KOPT-K1 (cell line): ENCODE data around the gene HOPX.
"Not testable (repeated sequence)": the region's sequence is repeated elsewhere in the genome, so short reads cannot be mapped to it uniquely, and the experiment has no call there.

Experiments used
- H3K27ac ChIP-seq: fragments of 200-600 bp; sonication (generic); 2 replicates; pipeline ENCODE4 v1.5.1; 2016; ENCODE audit warnings: antibody characterized with exemption, mild to moderate bottlenecking, low read depth, low read length; ENCODE audit not compliant: poor library complexity, severe bottlenecking
- H3K36me3 ChIP-seq: fragments of 200-600 bp; sonication (generic); 2 replicates; pipeline ENCODE4 v1.5.1; 2017; ENCODE audit warnings: antibody characterized with exemption, mild to moderate bottlenecking, low read length, moderate library complexity; ENCODE audit not compliant: insufficient read depth
- H3K9me3 ChIP-seq: fragments of 200-600 bp; sonication (generic); 2 replicates; pipeline ENCODE4 v1.5.1; 2017; ENCODE audit warnings: antibody characterized with exemption, low read length, mild to moderate bottlenecking; ENCODE audit not compliant: insufficient read depth, poor library complexity, severe bottlenecking

The HOPX gene

DNA sequence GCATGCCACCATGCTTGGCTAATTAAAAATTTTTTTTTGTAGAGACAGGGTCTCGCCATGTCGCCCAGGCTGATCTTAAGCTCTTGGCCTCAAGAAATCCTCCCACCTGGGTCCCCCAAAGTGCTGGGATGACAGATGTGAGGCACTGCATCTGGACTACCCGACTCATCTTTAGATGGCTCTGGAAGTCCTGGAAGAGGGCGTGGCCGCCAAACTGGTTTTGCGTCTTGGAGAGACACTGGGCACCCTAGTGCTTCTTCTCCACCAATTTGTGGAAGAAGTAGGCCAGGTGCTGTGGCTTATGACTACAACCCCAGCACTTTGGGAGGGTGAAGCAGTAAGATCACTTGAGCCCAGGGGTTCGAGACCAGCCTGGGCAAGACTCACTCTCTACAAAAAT is 47.6 kb downstream of the HOPX start:
- Histone ChIP-seq H3K9me3 (no peaks in the 10 kb centered on the region), H3K36me3 (no peaks in the 10 kb centered on the region), H3K27ac (no peak overlapping the region)

DNA sequence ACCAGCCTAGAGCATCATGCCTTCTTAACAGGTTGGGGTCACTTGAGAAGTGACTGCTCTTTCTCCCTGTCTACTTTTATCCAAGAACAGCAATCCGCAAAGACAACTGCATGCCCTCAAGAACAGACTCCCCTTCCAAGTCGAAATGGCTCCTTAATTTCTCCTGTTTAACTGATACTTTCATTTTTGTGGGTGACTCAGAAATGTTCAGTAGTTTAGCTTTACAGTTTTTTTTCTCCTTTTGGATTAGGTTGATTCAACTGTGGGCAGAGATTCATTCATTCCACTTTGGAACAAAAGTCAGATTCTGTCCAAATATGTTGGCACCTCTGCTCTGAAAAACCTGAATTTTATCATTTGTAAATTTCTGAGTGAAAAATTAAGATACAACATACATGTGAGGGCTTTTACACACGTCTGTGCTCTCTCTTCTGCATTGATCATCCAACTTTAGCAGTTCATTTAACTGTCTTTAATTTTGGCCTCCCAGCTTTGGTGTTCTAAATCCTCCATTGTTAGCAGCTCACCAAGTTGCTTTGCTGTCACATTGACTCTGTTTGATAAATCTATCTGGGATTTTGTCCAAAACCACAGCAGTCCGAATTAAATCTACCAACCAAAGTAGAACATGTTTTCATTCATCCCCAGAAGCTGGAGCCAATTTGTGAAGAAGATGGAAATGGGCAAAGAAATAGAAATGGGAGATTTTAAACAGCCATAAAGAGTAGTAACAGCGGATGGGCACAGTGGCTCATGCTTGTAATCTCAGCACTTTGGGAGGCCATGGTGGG is 50.0 kb downstream of the HOPX start:
- H3K9me3 ChIP-seq = peaks cover 14% of the 10 kb centered on the region
- H3K36me3 ChIP-seq = no peaks in the 10 kb centered on the region
- H3K27ac ChIP-seq = no peak overlapping the region

DNA sequence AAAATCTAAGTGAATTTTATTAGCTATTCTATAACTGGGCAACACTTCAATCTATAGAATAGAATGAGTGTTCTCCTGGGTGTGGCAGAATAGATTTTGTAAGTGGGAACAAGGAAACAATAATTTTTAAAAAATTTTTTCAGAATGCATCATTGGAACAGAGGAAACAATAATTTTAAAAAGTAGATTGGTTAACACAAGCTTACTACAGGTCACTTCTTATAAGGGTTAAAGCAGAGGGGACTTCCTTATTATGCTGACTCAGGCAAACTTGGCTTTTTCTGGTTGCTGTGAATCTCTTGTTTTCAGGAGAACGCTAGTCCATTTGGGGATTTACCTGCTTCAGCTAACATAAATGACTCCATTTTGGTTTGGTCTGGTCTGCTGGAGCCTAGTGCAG is 52.5 kb downstream of the HOPX start:
- no peak overlapping the region for H3K27ac ChIP-seq
- no peaks in the 10 kb centered on the region for H3K36me3 ChIP-seq
- H3K9me3 ChIP-seq = peaks cover 38% of the 10 kb centered on the region

DNA sequence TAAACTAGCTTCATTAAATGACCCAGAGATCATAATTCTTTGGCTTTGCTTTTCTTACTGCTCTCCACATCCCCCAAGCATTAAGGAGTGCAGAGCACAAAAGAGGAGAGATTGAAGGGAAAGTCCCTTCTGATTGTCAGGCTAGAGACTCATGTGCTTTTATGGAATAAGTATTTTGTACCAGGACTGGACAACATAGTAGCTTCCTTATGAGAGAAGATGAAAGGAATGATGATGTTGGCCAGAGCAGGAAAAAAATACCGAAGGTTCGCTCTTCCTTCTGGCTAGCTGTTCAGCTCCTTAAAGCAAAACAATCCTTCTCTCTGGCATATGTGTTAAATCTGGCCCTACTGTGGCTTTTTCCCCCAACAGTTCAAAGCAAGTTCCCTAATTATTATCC is 53.1 kb downstream of the HOPX start:
- H3K36me3 ChIP-seq = no peaks in the 10 kb centered on the region
- no peak overlapping the region for H3K27ac ChIP-seq
- H3K9me3 ChIP-seq = peaks cover 43% of the 10 kb centered on the region

DNA sequence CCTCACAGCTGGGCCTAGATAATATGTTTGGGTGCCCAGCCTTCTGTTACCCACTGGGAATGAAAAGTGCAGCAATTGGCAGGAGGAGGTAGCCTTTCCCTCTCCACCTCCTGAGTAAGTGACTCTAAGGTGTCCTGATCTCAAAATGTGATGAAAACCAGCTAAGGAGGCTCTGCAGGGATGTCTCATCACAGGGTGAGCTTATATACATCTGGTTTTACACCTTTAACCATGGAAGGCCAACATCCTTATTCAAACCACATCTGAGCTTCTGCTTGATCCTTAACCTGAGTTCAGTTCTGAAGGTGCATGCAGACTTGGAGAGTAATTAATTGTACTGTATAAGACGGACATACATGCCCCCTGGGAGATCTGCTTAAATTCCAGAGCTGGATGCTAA is 53.7 kb downstream of the HOPX start:
- no peak overlapping the region for H3K27ac ChIP-seq
- H3K36me3 ChIP-seq = no peaks in the 10 kb centered on the region
- peaks cover 43% of the 10 kb centered on the region for H3K9me3 ChIP-seq

DNA sequence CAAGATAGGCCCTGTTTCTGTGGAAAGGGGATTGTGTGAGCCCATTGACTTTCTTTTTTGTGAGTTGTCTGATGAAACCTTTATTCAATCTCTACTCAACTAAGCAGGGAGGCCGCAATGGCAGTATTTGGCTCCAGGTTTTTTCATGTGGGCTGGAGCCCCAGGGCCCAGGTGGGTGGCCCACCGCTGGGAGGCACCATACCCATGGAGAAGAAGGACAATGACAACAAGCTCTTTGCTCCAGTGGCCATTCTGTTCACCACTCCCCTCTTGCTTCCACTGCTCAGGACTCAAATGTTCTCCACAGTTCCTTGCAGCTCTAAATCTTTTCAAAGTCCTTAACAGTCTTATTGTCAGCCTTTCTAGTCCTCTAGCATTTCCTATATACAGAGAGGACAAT is 54.1 kb downstream of the HOPX start:
- Histone ChIP-seq H3K27ac (no peak overlapping the region), H3K36me3 (no peaks in the 10 kb centered on the region), H3K9me3 (peaks cover 43% of the 10 kb centered on the region)

DNA sequence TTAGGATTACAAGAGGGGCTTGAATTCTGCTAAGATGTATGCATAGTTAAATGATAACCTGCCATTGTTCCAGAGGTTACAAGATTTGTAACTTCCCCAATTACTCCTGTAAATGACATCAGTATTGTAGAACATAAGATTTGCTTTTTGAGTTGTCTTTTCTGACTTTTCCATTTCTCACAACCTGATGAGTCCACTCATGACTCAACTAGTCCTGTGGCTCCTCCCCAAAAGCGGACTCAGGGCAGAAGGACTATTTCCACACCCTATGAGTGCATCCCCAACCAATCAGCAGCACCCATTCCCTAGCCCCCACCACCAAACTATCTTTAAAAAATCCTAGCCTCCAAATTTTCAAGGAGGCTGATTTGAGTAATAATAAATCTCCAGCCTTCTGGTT is 54.7 kb downstream of the HOPX start:
- no peak overlapping the region for H3K27ac ChIP-seq
- H3K9me3 ChIP-seq = peaks cover 43% of the 10 kb centered on the region
- H3K36me3 ChIP-seq = no peaks in the 10 kb centered on the region

DNA sequence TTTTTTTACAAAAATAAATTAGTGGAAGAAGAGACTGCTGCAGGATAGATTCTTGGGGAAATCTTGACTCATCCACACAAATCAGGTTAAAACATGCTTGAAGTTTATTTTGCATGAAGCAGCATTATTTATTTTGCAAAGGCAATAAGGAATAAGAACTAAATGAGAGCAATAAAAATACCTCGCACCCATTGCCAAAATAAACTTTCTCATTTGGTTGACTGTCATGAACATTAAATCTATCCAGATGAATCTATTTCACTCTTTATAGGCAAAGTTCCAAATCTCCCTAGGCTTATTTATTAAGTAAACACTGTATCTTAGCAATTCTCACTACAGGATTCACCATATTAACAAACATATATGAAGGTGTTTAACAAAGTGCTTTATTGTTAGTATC is 58.9 kb downstream of the HOPX start:
- Histone ChIP-seq H3K36me3 (no peaks in the 10 kb centered on the region), H3K27ac (no peak overlapping the region), H3K9me3 (peaks cover 46% of the 10 kb centered on the region)

DNA sequence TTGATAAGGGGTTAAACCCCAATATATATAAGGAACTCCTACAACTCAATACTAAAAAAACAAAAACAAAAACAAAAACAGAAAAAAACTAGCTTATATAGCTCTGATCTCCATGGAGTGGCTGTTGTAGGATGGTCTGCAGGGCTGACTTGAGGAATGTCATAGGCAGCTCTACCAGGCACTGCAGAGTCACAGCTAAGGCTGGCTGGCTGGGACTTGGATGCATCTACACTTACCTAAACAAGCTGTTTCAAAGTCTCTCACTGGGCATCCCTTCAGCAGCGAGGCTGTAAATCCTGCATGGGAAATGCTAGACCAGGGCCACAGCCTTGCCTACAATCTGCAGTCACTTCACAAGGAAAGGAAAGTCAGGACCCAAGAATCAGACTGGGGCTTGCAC is 61.3 kb downstream of the HOPX start:
- H3K36me3 ChIP-seq = no peaks in the 10 kb centered on the region
- H3K9me3 ChIP-seq = peaks cover 23% of the 10 kb centered on the region
- no peak overlapping the region for H3K27ac ChIP-seq

DNA sequence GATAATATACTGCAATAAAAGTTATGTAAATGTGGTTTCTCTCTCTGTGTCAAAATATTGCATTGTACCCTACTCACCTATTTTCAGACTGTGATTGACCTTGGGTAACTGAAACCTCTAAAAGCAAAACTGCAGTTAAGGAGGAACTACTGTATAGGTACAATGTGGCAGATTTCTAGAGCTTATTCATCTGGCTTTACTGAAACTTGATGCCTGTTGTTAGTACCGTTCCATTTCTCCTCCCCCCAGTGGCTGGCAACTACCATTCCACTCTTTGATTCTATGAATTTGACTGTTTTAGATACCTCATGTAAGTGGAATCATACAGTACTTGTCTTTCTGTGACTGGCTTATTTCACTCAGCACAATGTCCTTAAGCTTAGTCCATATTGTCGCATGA is 61.9 kb downstream of the HOPX start:
- Histone ChIP-seq H3K9me3 (peaks cover 16% of the 10 kb centered on the region), H3K27ac (no peak overlapping the region)

DNA sequence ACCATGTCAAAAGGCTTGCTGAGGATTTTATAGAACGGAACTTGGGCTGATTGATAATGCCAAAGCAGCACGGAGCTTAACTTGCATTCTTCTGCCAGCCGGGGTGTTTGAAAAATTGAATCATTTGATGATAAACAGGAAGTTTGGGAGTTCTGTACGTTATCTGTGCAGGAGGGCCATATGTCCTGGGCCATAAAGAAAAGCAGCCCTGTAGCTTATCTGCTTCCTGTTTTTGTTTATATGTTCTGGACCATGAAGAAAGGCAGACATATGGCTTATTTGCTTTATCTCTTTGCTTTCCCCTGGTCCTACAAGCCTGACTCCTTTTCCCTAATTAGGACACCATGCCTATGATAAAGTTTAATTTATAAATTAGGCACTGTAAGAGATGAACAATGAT is 62.4 kb downstream of the HOPX start:
- Histone ChIP-seq H3K9me3 (peaks cover 13% of the 10 kb centered on the region), H3K36me3 (no peaks in the 10 kb centered on the region), H3K27ac (no peak overlapping the region)

More for the DNA sequence above, 61.9 kb downstream of the HOPX start:
- H3K36me3 ChIP-seq = no peaks in the 10 kb centered on the region

DNA sequence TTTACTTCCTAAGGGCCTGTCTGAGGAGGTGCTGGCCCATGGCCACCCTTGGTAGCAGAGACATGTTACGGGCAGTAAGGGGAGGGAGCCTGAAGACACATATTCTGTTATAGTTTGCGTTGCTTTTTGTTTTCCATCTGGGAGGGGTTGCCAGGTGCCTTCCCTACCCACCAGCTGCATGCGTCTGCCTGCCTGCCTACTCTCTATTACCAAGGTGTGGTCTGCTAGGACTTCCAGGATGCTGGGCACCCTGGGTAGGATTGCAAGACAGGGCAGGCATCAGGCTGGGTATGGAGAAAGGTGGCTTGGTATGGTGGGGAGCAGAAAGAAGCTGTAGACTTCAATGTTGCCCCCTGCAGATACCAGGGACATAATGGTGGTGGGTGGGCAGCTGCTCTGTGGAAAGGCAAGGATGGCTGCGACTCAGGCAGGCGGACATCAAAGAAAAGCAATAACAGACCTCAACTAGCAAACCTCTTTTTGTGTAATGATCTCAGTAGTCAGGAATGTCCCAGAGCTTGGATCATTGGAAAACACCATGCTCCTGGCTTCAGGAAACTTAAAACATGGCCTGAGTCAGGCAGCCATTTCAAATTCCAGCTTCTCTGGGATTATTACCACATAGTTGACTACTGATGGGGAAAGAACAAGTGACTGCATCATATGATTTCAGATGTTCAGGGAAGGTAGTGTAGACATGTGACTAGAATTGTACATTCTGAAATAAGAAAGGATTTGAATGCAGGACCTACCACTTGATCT is 67.8 kb downstream of the HOPX start:
- H3K36me3 ChIP-seq = no peaks in the 10 kb centered on the region
- no peak overlapping the region for H3K27ac ChIP-seq
- peaks cover 7% of the 10 kb centered on the region for H3K9me3 ChIP-seq

DNA sequence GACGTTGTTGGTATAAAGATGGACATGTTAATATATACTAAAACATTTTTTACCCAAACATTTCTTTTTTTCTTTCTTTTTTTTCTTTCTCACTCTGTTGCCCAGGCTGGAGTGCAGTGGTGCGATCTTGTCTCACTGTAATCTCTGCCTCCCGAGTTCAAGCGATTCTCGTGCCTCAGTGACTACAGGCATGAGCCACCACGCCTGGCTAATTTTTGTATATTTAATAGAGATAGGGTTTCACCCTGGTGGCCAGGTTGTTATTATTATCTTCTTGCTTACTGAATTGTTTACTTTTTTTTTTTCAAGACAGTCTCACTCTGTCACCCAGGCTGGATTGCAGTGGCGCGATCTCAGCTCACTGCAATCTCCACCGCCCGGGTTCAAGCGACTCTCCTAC is 68.8 kb downstream of the HOPX start:
- Histone ChIP-seq H3K9me3 (no peaks in the 10 kb centered on the region), H3K36me3 (no peaks in the 10 kb centered on the region), H3K27ac (no peak overlapping the region)

DNA sequence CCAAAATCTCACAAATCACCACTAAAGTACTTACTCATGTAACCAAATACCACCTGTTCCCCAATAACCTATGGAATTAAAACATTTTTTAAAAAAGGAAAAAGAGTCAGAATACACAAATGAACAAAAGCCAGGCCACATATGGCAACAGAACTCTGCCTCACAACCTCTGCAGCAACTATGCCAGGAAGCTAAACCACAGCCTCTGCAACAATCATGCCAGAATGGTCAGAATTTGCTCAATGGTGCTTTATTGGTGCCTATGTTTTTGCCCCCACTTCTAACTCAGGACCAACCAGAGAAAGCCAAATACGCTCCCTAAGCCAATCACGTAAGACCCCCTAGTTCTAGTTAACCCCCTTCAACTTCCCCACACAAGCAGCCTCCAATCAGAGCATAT is 69.6 kb downstream of the HOPX start:
- H3K36me3 ChIP-seq = no peaks in the 10 kb centered on the region
- H3K27ac ChIP-seq = no peak overlapping the region
- H3K9me3 ChIP-seq = no peaks in the 10 kb centered on the region

DNA sequence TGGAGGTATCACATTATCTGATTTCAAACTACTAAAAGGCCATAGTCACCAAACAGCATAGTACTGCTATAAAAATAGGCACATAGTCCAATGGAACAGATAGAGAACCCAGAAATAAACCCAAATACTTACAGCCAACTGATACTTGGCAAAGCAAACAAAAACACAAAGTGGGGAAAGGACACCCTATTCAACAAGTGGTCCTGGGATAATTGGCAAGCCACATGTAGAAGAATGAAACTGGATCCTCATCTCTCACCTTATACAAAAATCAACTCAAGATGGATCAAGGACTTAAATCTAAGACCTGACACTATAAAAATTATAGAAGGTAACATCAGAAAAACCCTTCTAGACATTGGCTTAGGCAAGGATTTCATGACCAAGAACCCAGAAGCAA is 70.9 kb downstream of the HOPX start:
- H3K9me3 ChIP-seq, H3K36me3 ChIP-seq, H3K27ac ChIP-seq: not testable (repeated sequence)

DNA sequence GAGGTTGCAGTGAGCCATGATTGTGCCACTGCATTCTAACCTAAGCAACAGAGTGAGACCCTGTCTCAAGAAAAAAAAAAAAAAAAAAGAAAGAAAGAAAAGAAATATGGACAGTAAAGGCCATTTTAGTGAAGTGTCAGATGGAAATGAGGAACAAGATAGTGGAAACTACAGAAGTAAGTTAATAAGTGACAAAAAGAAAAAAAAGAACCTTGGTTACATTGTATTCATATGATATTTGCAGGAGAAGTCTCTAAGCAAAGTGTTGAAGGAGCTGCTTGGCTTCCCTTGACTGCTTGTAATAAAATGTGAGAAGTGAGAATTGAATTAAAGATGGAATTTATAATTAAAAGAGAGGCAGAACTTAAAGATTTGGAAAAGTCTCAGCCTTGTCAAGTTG is 73.2 kb downstream of the HOPX start:
- no peaks in the 10 kb centered on the region for H3K9me3 ChIP-seq
- H3K36me3 ChIP-seq = no peaks in the 10 kb centered on the region
- no peak overlapping the region for H3K27ac ChIP-seq
